Stimulated activated CD4-positive, alpha-beta T cell treated with anti-CD3 and anti-CD28 coated beads, Interleukin-12 subunit alpha, Interleukin-12 subunit beta, amount 100 ng/mL, for 4 hours (primary cell): ENCODE data around the gene IQSEC2.
A peak's percentile ranks its signal among the peaks of the same experiment; 100 is the strongest.

ENCODE experiments used
- DNase-seq: peaks from one replicate; pipeline ENCODE4 v3.0.0-alpha.2; 2020

IQSEC2 gene

DNA sequence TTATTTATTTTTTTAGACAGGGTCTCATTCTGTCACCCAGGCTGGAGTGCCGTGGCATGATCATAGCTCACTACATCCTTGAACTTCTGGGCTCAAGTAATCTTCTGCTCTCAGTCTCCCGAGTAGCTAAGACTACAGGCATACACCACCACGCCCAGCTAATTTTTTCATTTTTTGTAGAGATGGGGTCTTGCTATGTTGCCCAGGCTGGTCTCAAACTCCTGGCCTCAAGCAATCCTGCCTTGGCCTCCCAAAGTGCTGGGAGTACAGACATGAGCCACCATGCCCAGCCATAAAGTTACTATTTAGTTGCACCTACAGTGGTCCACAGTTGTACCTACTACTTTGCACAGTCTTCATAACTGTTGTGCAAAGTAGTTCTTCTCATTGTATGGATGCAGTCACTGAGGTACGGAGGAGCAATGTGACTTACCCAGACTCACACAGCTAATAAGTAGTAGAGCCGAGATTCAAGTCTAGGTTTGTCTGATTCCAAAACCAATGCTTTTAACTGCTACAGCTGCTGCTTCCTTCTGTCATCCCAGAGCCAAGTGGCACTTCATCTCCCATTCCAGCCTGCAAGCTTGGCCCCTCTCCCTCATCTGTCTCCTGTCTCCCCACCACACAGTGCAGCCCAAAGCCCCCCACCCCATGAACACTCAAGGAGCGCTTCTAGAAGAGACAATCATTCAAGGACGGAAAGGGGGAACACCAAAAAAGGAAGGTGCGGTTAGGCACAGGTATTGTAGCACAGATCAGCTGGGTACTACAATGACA lies 24.0 kb upstream of the IQSEC2 start:
- DNase-seq = no peak

DNA sequence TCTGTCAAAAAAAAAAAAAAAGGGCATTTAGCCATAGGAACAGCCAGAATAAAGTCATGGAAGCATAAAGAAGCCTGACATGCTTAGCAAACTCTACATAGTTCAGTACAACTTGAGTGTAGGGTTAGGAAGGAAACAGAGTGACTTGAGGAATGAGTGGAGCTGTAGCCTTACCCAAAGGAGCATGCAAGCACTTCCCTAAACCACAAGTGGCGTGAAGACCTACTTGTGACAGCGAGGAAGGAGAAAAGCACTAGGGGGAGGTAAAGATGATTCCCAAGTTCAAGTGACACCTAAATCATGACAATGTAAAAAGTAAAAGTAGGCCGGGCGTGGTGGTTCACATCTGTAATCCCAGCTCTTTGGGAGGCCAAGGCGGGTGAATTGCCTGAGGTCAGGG lies 21.8 kb upstream of the IQSEC2 start:
- DNase-seq = no peak

DNA sequence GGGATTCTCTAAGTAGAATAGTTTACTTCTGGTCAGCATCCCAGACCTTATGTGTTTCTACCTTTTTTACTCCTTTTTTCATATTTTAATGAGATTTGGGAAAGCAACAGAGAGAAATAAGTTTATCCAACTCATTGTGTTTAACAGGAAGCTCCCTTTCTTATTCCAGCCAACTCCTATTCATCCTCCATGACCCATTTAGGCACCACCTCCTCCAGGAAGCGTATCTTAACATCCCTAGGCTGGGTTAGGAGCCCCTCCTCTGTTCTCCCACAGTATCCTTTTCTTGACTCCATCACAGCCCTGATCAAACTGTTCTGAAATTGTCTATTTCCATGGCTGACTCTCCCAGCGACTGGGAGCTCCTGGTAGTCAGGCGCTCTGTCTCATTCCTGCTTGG lies 18.8 kb upstream of the IQSEC2 start:
- DNase-seq = no peak

DNA sequence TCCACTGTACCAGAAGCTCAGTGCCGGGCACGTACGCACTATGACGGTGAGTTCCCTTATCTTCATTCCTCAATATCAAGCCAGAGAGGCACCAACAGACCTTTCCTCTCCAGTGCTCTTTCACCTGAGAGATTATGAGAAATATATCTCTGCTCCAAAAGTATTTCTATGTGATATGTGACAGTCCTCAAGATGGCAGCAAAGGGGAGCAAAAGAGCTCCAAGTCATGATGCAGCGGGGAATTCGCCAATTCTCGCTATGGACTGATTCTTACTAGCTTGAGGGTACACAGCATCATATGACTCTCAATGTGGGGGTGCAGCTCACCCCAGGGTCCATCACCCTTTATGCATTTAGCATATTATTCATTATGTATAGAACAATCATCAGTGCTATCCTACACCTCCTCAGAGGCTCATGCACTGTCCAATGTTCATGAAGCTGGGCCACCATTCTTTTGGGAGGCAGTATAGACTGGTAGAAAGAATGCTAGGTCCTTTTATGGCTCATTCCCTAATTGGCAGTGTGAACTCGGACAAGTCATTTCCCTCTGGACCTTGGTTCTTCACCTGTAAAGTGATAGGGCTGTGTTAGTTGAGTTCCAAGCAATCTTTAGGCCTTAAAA lies 12.8 kb upstream of the IQSEC2 start:
- no peak for DNase-seq

DNA sequence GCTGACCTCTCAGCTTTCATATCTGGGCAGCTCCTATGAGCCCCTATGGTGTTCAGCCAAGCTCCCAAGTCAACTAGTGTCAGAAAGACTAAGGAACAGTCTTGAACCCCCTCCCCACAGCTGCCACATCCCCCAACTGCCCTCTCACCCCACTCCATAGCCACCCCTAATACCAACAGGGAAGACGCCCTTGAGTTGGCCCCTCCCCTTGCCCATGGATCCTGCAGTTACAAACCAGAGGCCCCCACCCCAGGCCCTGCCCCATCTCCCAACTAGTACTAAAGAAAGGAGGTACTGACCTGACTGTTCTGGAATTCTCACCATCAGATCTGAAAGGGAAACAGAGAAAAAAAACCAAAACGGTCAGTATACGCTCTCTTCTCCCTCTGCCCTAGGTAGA lies 10.2 kb upstream of the IQSEC2 start:
- DNase-seq = no peak

DNA sequence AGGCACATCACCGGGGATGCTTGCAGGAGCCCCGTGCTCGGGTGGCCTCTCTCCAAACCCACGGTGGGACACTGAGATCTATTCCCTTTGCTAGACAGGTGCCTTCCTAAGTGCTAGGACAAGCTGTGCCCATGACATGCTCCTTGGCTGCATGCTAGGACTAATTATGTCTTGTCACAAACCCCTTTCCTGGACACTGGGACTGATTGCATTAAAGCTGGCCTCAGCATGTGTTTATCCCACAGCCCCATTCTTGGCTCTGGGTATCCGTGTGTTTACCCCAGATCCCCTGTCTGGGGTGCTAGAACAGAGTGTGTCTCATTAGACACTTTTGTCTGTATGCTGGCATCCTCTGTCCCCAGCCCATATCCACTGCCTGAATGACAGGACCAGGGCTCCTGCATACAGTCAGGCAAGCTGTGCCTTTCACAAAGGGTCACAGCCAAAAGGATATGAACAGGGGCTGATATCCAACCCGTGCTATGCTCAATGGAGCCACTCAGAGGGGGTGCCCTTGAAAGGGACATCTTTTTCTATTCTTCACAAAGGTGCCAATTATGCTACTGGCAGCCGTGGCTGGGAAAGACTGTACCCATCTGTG lies 9.2 kb upstream of the IQSEC2 start:
- no peak for DNase-seq

DNA sequence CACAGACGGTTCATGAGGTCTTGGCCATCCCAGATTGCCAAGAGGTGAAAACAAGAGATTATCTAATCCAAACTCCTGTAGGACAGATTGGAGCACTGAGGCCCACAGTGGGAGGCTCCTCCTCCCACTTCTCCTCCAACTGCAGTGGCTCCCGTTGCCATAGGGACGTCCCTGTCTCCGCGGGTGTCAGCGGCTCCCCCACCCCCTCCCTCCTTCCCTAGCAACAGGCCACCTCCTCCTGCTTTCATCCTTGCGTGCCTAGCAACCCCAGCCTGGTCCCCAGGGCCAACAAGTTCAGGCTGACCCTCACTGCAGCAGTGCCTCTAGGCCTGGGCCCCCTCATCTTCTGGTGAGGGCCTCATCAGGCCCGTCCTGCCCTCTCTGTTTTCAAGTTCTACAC lies 6.8 kb upstream of the IQSEC2 start:
- no peak for DNase-seq

DNA sequence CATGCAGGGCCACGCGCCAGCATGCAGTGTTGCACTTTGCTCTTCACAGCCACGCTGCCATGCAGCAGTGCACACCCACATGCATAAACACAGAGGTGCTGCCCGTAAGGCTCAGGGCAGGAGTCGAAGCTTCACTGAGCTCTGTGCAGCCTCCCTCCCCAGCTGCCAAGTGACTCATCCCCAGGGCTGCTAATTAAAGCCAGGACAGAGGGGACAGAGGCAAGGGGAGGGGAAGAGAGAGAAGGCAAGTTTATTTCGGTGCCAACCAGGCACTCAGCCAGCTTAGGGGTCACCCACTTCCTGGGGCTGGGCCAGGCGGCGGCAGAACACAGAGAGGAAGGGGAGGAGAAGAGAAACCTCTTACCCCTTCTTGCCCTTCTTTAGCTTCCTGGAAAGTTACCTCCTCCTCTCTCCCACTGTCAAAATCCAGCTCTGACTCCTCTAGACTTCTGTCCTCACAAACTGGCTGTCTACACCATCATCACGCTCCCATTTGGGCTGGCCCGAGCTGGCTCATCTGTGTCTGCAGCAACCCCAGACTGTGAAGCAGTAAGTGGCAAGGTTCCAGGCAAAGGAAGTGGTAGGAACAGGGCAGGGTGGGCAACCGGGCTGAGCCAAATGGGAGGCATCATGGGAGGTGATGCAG lies 6.2 kb upstream of the IQSEC2 start:
- DNase-seq = peak; percentile 3

DNA sequence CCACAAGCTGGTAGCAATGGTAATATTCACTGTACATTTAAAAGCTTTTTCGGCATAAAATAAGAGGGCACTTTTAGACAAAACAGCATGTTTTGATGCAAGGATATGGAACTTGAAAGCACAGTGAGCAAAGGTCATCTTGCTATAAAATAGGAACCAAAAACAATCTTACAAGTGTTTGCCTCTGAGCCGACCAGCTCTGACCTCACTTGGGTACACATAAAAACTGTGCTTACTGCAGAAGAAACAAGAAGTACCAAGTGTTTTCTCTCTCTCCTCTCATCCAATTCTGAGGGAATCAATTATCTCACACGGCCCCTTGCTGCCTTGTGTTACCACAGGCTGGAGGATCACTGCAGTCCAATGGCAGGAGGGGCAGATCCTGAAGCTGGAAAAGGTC lies 4.8 kb upstream of the IQSEC2 start:
- DNase-seq = no peak

DNA sequence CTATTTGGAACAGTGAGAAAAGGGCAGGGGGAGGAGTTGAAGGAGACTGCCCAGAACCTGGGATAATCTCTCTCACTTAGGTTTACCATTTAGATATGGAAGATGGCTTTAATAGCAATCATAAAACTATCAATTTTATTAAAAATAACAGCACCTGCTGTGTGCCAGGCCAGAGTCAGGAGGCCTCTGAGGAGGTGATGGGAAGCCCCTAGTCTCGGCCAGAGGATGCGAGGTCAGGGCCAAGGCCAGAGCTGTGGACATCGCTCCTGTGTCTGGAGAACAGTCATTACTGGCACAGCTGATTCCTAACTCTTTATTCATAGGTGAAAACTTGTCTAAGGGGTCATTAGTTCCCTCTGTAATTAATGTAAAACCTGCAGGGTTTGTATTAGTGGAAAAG lies 4.2 kb upstream of the IQSEC2 start:
- no peak for DNase-seq

DNA sequence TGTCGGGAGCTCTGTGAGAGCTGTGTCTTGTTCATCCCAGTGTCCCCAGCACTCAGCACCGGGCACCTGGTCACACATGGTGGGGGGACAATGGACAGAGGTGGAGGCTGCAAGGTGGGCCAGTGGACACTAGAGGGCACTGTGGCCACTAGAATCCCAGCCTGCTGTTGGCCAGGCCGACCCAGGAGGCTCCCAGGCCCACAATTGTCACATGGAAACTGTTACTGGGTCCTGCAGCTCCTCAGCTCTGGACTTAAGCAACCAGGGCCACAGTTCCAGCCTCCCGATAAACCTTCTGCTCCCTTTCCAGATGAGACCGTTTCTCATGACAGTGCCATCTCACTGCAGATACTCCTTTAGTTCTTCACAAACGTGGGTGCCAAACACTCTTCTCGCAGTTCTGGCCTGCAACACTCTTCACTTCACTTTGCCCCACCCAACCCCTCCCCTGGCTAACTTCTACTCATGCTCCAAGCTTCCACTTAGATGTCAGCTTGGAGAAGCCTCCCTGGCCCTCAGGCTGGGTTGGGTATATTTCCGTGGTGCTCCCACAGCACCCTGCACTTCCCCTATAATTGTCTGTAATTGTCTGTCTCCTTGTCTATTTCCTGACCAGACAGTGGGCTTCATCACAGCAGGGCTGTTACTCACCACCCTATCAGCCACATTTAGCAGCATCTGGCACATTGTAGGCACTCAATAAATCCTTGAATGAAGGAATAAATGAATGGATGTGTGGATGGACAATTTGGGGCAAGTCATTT lies 3.5 kb upstream of the IQSEC2 start:
- DNase-seq = peak; percentile 32

DNA sequence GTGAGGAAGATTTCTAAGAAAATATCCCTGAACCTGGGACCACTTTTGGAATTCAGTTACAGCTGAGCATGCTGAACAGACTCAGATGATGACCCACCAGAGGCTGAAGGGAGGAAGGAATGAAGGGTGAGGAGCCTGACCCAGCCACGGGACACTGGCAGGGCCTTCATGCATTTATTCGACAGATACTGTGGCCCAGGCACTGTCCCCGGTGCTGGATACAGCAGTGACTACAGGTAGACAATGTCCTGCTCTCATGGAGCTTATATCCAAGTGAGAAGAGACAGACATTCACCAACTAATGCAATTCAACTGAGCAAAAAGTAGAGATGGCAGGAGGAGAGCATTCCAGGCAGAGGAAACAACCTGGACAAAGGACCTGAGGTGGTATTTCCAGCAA lies 2.2 kb upstream of the IQSEC2 start:
- DNase-seq = no peak

DNA sequence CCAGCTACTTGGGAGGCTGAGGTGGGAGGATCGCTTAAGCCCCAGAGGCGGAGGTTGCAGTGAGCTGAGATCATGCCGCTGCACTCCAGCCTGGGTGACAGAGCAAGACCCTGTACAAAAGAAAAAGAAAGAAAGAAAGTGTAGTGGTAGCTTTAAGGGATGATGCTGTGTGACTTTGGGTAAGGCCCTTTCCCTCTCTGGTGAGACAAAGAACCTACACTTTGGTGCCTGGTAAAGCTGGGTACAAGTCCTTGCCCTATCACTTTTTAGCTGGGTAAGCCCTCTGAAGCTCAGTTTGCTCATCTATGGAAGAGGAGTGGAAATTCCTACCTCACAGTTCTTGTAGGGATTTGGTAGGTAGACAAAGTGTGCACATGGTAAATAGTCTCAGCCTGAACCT lies 1.7 kb upstream of the IQSEC2 start:
- no peak for DNase-seq

DNA sequence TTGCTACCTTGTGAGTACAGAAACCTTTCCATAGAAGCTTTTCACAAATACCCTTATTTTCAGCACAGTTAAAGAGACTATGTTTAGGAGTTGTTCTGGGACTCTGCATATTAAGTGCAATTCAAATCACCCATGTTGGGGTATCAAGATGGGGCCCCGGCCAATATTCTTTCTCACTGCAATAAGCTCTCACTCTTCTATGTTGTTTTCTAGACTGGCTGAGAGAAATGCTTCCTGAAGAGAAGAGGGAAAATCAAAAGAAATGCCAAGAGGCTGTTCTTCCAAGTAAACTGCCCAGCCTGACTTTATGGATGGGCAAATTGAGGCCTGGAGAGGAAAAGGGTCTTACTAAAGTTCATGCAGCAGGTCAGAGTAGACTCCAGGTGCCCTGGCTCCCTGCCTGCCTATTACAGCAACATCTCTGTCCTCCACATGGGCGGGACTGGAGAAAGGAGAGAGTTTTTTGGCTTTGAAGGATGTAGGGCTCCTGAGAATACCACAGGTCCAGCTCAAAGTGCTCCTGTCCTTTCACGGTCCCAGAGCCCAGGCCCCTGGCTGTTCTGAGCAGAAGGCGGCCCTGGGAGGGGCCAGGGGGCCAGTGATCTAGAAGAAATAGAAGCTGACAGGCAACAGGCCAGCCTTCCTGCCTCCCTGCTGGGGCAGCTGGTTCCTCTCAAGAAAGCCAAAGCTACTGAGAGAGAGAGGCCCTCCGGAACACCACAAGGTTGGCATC lies 745 bp upstream of the IQSEC2 start:
- DNase-seq = no peak

DNA sequence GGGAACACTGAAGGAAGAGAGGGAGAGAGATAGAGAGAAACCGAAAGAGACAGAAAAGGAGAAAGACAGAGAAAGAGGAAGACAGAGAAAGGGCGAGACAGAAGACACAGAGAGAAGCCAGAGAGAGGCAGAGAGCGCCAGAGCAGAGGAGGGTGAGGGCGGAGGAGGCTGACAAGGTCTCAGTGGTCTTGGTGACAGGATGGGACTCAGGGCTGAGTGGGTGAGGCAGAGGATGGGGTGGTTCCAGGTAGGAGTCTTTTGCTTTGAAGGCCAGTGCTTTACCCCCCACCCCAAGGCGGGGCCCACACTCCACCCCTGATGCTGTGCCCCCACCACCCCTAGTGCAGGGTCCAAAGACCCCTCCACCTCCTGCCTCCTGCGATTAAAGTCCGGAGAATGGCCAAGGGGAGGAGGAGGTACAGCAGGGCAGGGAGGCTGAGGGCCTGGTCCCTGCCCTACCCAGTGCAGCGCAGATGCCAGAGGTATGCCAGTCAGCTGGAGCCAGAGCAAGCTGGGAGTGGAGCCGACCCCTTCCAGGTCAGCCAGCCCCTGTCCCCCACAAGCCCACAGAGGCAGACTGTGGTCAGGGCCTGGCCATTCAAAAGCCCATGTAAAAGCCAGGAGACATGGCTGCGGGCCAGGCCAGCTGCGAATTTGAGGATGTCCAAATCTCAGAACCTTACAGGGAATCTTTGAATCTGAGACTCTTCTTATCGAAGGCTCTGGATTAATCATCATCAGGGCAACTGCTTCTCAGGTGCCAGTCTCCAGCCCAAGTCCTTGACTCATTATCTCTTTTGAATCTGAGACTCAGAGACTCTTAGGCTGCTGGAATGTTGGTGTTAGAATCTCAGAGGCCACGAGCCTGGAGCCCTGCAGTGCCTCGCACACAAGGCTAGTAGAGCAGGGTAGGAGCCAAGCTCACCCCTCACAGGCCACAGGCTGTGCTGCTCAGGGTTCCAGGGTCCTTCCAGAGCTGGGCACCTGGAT lies 758 bp downstream of the IQSEC2 start:
- no peak for DNase-seq

DNA sequence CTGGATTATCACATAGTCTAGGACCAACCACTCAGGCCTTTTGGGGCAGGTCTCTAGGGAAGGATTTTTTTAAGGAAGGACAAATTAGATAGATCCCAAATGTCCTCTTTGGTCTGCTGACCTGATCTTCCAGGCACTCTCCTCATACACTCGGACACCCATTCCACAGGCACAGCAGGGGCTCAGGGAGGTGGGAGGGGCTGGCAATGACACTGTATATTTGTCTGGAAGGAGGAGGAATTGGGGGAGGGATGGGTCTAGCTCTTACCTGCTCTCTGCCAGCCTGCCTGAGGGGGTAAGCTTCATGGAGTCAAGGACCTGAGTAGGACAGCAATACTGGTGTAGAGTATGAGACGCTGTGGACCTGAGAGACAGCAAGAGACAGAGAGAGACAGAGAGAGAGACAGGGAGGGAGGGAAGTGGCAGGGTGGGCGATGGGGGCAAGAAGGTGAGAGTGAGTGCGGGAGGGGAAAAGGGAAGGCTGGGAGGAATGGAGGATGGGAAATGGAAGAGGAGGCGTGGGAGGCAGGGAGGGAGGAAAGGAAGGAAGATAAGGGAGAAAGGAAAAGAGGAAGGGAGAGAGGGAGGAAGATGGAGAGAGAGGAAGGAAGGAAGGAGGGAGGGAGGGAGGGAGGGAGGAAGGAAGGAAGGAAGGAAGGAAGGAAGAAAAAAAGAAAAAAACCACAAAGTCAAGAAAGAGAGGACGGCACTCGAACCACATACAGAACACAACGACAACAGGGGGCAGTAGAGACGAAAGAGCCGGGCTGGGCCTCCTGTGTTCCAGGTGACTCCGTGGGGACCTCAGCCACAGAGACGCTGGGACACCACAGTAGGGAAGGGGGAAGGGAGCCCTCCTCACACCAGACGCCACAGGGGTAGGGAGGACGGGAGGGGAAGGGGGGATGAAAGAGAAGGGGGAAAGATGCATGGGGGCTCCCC lies 1.8 kb downstream of the IQSEC2 start:
- no peak for DNase-seq

DNA sequence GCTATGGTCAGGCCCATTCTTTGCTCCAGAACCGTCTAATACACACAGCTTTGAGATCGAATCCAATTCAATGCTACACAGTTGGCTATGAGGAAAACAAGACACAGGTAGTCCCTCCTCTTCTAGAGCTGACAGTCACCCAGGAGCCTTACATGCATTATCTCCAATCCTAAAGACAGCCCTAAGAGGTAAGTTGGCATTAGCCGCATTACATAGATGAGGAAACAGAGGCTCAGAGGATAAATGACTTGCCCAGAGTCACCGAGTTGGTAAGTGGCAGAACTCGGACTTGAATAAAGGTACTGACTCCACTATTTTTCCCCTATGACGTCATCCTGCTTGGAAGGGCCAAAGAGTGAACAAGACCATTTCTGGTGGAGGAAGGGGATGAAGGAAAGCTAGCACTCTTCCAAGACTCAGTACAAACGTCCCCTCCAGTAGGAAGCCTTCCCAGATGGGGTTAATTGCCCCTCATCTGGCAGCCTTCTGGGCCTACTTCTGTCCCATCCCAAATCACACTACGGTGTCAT lies 8.5 kb downstream of the IQSEC2 start:
- no peak for DNase-seq

DNA sequence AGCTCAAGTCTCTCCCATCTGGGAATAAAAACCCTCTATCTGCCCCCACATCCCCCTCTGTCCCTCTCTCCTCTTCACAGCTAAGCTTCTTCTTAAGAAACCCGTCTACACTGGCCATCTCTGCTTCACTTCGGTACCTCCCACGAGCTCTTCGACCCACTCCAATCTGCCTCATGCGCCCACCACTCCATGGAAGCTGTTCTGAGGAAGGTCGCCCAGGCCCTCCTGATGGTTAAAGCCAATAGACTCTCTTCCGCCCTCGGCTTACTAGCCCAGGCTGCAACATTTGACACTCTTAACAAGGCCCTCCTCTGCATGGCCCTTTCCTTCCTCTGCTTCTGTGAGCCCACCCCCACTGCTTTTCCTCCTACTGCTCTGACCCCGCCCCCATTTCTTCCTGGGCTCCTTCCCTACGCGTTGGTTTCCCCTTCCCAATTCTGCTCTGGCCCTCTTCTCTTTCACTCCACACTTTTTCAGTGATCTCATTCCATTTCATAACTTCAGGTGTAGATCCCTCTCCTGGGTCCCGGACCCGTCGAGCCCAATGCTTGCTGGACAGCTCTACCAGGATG lies 11.8 kb downstream of the IQSEC2 start:
- DNase-seq = no peak

DNA sequence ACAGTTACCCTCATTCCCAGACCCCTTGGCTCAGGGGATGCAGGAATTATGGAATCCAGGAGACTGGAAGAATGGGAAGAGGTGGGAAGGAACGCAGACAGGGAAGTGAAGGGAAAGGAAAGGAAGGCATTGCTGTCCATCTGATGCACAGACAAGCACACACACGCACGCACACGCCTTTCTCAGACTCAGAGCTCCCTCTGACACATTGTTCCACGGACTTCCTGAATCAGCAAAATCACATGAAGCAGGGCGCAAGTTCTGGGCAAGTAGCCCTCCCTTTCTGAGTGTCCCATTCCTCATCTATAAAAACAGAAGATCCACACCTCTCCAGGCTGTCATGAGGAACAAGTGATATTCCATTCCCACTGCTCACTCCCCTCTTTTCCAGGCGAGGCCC lies 13.2 kb downstream of the IQSEC2 start:
- no peak for DNase-seq
